Measurements from ENCODE around the gene KLRB1.
"Not testable (repeated sequence)": the region's sequence is repeated elsewhere in the genome, so short reads cannot be mapped to it uniquely, and the experiment has no call there.

DNA sequence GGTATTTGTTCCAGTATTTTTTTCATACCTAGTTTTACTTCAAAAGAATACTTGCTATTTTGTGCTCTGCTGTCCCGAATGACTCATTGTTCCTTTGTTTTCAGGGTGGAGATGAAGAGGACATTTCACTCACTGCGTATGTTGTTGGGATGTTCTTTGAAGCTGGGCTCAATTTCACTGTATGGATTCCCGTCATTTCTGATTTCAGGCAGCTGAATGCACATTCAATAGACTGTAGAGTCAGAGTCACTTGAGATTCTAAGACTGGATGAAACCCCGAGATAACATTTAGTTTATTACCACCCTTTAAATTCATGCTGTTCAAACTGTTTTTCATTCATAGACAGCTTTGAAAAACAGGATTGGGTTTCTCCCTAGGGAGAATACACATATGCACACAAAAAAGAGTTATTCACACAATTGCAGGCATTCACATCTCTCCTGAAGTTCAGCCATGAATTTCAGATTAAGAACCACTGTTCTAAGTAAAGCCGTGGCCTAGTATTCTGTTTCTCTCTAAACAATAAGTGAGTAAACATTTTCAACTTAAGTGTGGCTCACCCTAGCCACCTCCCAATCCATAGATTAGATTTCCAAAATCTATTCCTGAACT is 44.8 kb downstream of the KLRB1 start:
- TF ChIP-seq, protein P1, sequence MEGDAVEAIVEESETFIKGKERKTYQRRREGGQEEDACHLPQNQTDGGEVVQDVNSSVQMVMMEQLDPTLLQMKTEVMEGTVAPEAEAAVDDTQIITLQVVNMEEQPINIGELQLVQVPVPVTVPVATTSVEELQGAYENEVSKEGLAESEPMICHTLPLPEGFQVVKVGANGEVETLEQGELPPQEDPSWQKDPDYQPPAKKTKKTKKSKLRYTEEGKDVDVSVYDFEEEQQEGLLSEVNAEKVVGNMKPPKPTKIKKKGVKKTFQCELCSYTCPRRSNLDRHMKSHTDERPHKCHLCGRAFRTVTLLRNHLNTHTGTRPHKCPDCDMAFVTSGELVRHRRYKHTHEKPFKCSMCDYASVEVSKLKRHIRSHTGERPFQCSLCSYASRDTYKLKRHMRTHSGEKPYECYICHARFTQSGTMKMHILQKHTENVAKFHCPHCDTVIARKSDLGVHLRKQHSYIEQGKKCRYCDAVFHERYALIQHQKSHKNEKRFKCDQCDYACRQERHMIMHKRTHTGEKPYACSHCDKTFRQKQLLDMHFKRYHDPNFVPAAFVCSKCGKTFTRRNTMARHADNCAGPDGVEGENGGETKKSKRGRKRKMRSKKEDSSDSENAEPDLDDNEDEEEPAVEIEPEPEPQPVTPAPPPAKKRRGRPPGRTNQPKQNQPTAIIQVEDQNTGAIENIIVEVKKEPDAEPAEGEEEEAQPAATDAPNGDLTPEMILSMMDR (IDR thresholded peaks at IDR 0.05): not testable (repeated sequence)
- TF ChIP-seq POLR2AphosphoS5 (IDR thresholded peaks at IDR 0.05); POLR2A (IDR thresholded peaks at IDR 0.05); EP300 (IDR thresholded peaks at IDR 0.05; ENCODE audit: low read depth): not testable (repeated sequence)
